GM19043 (cell line): ENCODE results near the gene CACNA1B.

Experiments used
- ATAC-seq: cut with Tn5 transposase; IDR thresholded peaks from one replicate; pipeline ENCODE4 v1.9.1; 2021; ENCODE audit warnings: low read depth; ENCODE audit not compliant: unreplicated experiment

Gene CACNA1B

DNA sequence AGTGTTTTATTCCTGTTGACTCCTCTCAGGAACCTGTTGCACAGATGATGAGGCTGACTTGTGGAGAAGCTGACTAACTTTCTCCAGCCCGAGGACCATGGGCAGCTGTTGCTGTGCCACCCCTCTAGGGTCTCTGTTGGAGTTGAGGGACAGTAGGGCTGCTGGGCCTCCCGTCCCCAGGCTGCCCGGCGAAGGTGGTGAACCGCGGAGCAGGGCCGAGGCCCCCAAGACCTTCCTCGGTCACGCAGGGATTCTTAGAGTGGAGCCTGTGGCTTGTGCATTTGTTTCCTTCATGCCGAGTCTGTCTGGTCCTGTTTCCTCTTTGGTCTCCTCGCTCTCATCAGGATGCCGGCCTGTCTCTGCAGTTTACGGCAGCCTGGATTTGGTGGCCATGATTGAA lies 40.2 kb downstream of the CACNA1B start:
- no peak for ATAC-seq

DNA sequence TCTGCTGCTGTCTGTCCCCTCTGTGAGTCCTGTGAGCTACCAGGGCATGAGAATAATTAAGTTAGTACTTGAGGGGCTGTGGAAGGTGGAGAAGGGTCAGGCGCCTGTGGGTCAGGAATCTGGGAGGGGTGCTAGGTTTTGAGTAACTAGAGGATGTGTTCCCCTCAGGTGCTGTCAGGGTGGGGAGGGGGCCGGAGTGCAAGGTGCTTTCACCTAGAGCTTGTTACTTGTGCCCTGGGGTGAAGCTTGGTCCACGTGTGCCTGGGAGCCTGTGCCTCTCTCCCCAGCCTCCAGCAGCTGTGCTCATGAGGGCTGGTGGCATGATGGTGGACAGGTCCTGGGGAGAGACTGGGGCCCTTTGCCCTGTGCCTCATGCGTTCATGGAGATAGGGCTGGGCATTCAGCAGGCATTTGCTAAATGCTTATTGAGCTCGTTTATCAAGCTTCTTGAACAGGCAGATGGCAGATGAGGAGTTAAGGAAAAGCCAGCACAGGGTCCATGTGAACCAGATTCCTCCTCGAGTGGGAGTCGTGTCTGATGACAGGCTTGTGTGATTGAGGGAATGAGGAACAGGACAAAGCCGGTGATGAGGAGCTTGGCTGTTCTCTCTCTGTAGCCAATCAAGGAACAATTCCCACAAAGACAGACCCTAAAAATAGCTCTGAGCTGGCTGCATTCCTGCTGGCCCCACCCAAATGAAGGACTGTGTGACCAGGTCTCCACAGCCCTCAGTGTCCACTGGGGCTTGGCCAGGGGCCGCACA lies 40.9 kb downstream of the CACNA1B start:
- no peak for ATAC-seq

DNA sequence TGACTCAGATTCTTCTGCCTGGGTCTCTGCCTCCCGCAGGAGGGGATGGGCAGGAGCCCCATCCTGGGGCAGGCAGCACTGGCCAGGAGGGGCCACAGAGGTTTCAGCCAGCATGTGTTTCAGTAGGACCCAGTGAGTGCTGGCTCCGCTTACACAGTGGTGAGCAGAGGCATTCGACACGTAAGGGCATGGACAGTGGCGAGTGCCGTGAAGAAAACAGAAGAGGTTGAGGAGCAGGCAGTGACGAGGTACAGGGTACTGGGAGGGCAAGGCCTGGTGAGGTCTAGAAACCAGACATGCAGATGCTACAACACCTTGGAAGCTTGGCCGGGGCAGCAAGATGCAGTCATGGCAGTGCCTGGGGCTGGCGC lies 41.5 kb downstream of the CACNA1B start:
- ATAC-seq, result no peak

DNA sequence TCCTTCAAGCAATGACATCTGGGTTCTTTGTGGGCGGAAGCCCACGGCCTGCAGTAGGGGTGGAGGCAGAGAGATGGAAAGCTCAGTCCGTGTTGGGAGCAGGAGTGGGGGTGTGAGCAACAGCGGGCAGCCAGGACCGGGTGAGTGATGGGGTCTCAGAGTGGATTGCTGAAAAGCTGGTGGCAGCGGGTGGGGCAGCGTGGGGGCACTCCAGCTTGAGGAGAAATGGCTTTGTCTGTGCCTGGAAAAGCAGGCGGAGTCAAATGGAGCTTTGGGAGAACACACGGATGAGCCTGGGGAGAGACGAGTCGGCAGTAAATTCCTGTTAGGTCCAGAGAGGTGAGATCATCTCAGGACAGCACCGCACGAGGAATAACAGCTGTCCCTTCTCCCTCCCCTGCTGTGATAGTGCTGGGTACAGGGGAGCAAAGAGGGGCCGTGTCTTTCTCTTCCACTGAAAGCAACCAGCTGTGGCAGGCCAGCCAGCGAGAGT lies 42.1 kb downstream of the CACNA1B start:
- no peak for ATAC-seq

DNA sequence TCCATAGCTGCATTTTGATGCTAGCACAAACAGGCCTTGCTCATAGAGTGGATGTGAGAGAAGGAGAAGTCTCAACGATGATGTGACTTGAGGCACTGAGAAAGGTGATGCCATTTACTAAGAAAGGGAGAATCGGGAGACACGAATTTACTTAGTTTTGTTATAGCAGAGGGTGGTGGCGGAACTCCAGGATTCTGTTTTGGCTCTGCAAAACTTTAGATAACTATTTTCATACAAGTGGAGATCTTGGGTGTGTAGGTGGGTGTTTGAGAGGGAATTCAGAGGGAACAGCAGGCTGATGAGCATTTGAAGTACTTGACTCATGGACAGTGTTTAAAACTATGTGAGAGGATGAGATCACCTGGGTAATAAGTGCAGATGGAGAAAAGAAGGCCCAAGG lies 43.2 kb downstream of the CACNA1B start:
- ATAC-seq, result no peak

DNA sequence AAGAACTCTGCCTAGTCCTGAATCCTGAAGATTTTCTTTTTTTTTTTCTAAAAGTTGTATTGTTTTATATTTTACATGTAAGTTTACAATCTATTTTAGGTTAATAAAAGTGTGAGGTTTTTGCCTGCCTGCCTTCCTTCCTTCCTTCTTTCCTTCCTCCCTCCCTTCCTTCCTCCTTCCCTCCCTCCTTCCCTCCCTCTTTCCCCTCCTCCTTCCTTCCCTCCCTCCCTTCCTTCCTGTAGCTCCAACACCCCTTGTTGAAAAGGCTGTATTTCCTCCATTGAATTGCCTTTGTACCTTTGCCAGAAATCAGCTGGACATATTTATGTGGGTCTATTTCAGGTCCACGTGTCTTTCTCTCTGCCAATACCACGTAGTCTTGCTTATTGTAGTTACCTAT lies 46.6 kb downstream of the CACNA1B start:
- no peak for ATAC-seq

DNA sequence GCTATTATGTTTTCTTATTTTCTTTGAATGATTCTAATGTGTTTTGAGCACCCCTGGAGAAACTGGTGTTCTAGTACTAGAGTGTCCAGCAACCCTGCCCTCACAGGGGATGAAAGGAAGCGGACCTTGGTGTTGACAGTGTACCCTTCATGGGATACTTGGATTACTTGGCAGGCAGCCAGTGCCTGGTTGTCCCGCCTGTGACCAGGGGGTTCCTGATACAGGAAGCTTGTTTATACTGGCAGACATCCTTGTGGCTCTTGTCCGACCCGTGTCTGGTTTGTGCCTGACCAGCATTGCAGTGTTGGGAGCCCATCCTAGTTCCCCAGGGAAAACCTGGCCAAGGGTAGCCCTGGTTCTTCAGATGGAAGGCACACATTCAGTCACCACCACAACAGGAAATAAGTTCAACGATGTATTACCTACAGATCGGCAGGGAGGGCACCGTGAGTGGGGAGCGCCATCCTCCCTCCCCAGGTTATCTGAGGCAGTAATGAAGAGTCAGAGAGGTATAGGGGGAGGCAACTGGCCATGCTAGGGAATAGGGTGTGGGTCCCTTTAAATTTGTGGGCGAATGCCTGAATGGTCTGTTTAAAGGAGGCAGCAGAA lies 47.3 kb downstream of the CACNA1B start:
- ATAC-seq, result no peak

DNA sequence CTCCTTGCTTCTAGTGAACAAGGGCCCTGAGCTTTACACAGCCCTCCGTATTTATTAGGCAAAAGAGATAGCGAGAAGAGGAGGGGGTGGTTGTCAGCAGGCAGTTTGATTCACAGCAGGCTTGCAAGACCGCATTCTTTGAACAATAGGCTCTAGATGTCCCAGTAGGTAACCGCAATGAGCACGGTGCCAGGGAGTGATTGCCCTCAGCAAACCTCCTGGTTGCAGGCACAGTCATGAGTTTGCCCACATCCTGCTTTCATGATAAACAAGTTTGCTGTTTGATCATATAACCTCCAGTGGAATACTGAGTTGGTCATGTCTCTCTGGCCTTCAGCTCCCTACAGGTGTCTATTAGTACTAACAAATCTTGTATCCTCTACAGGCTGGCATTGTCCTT lies 66.1 kb downstream of the CACNA1B start:
- no peak for ATAC-seq

DNA sequence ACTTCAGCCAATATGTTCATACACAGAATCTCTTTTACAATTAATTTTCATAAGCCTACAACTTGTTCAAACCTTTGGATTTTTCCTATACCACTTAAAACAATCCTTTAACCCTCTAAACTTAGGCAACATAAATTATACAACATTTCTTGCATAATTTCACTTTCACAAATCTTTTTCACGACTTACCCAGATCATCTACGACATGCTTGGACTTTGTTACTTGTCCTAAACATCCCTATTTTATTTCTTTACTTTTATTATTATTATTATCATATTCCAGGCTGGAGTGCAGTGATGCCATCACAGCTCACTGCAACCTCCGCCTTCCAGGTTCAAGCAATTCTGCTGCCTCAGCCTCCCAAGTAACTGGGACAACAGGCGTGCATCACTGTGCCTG lies 68.0 kb downstream of the CACNA1B start:
- no peak for ATAC-seq

DNA sequence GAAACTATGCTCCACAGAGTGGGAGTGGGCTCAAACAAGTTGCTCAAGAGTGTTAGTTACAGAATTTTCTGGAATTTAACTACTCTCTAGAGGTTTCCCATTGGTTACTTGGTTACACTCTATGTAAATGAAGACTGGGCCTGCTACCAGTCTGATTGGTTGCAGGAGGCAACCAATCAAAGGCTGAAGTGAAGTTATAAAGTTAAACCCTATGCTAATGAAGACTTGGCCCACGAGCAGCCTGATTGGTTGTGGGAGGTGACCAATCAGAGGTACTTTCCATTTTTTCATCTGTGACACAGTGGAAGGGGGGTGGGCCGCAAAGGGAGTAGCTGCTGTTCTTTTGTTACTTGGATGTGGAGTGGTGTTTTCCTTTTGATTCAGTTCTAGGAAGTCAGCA lies 69.4 kb downstream of the CACNA1B start:
- no peak for ATAC-seq

DNA sequence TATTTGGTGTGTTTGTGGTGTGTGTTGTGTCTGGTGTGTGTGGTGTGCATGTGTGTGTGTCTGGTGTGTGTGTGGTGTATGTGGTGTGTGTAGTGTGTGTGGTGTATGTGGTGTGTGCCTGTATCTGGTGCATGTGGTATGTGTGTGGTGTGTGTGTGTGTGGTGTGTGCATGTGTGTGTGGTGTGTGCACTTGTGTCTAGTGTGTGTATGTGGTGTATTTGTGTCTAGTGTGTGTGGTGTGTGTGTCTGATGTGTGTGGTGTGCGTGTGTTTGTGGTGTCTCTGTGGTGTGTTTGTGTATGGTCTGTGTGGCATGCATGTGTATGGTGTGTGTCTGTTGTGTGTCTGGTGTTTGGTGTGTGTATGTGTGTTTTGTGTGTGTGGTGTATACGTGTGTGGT lies 71.1 kb downstream of the CACNA1B start:
- ATAC-seq, result no peak

DNA sequence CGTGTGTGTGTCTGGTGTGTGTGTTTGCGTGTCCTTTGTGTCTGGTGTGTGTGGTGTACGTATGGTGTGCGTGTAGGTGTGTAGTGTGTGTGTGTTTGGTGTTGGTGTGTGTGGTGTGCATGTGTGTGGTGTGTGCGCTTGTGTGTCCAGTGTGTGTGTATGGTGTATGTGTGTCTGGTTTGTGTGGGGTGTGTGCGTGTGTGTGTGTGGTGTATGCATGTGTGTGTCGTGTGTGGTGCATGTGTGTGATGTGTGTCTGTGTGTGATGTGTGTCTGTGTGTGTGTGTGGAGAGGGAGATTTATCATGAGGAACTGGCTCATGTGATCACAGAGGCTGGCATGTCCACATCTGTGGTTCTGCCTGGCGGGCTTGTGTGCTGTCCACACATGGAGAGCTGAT lies 71.7 kb downstream of the CACNA1B start:
- no peak for ATAC-seq

DNA sequence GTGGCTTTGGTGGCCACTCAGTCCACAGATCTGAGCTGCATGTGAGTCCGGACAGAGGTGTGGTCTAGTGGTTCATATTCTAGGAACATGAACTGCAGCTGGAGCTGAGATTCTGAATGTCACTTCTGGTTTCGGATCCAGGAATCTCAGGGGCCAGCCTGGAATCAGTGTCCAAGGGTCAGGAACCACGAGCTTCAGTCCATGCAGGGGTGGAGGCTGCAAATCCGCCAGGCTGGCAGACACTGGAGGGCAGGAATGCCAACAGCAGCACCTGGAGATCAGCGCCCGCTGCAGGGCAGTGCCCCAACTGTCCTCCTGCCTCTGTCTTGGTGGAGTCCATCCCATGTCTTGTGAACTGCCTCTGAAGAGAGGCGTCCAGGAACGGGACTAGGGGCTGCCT lies 73.5 kb downstream of the CACNA1B start:
- ATAC-seq, result no peak

DNA sequence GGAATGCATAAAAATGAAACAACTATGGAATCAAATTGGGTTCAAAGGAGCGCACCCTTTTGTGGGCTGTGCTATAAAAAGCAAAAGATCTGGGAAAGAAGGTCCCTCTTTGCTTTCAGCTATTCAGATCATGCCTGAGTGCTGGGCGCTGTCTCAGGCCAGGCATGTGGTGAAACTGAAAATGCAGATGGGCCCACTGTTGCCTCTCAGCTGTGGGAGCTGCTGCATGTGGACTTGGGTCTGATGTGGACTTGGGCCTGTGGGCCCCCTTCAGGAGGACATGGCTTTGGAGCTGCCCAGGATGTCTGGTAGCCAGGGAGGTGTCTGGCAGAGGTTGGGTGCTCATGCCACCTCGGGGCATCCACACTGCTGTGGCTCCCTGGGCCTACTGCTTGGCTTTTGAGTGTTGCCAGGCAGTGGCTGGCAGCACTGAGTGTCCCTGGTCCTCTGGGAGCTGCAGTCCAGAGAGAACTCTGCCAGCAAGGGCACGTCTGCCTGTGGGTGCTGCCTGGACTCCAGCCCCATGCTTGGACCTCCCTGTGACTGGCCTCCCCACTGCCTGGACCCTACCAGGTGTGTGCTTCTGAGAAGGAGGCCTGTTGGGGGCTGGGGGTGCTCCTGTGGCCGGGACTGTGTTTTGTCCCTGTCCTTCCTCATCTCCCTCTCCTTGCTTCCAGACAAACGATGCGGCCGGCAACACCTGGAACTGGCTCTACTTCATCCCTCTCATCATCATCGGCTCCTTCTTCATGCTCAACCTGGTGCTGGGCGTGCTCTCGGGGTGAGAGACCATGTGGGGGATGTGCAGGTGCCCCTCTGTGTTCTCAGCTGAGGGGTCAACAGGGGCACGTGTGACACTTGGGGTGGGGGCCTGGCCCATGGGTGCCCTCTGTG lies 74.3 kb downstream of the CACNA1B start:
- ATAC-seq, result no peak

DNA sequence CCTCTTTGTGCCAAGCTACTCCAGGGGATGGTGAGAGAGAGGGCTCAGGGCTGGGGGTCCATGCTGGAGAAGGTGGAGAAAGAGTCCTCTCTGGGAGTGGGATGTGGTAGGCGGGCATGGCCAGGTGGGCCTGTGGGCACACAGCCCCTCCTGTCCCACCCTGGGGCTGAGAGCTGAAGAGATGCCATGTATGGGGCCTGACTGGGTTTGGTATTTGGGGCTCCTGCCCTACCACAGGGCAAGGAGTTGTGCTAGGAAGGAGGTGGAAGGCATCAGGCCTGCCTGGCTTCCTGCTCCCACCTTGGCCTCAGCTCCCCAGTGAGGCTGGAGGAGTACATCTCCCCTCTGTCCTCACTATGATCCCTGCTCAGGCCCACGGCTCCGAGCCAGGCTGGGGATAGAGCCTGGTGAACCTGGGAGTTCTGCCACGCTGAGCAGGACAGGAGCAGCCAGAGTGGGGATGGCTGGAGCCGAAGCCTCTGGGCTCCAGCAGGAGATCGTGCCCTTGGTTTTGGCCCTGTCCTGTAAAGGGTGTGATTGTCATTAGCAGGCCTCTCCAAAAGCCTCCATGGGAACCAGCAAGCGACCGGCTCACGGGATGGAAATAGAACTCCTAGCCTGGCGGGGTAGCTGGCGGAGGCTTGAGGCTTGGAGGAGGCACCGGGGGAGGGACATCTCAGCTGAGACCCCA lies 75.5 kb downstream of the CACNA1B start:
- ATAC-seq, result no peak

DNA sequence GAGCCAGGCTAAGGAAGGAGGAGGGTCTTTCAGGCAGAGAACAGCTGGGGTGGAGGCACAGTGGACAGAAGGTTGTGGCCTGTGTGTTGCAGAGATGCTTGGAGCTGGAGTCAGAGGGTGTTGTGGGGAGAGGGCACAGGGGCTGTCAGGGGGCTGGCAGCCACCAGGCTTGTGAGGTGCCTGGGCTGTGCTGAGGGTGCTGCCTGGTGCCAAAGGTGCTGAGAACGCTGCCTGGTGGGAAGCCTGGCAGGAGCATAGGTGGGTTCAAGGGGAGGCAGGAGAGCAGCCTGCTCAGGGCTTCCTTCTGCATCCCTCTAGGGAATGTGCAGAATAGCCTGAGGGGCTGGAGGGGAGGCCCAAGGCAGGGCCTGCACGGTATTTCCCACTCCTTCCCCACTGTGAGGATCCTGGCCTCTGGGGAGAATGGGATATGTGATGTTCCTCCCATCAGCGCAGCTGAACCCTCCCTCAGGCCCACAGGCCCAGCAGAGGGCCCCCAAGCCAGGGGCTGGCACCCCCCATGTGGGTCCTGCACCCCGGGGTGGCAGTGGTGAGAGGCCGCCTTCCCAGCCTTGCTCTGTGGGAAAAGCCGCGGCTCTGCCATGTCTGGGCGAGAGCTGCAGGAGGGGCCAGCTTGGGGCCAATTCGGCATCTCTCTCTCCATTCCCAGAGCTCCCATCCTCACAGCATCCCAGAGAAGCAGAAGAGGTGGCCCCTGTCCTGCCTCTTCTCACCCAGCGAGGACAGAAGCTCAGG lies 76.3 kb downstream of the CACNA1B start:
- no peak for ATAC-seq

DNA sequence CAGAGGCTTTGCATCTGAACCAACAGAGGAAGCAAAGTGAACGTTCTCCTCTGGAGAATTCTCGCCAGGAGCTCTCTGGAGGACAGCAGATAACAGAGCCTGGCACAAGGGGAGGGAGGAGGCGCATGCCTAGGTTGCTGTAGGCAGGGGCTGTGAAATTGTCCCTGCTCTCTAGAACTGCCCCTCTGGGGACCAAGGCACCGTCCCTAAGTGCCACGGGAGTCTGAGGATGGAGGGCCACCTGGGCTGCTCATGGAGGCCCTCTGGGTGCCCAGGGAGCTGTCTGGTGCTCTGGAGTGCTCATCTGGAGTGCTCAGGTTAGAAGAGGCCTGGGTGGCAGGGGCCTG lies 77.6 kb downstream of the CACNA1B start:
- no peak for ATAC-seq

DNA sequence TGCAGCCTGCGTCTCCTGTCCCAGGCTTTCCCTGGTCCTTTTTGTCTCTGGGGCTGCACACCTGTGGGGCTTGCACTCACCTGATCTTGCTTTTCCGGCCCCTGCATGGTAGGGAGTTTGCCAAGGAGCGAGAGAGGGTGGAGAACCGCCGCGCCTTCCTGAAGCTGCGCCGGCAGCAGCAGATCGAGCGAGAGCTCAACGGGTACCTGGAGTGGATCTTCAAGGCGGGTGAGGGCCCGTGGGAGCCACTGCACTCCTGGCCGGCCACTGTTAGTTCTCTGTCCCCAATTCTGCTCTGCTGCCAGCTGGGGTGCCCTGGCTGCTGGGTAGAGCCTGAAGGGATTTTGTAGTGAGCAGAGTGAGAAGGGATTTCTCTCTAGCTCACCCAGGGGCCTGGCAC lies 78.0 kb downstream of the CACNA1B start:
- no peak for ATAC-seq

DNA sequence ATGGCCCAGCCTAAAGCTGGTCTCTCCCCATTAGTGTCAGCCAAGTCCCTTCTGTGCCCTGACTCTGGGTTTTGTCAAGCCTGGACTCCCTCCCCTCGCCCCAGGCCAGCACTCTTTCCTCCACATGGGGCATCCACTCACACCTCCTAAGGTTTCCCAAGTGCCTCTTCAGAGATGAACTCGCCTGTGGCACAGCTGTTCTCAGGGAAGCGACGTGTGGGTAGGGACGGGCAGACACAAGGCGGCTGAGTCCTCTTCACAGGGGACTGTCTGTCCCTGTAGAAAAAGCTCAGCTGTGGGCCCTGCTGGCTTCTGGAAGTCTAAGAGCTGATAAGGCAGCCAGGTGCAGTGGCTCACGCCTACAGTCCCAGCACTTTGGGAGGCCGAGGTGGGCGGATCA lies 78.5 kb downstream of the CACNA1B start:
- no peak for ATAC-seq

DNA sequence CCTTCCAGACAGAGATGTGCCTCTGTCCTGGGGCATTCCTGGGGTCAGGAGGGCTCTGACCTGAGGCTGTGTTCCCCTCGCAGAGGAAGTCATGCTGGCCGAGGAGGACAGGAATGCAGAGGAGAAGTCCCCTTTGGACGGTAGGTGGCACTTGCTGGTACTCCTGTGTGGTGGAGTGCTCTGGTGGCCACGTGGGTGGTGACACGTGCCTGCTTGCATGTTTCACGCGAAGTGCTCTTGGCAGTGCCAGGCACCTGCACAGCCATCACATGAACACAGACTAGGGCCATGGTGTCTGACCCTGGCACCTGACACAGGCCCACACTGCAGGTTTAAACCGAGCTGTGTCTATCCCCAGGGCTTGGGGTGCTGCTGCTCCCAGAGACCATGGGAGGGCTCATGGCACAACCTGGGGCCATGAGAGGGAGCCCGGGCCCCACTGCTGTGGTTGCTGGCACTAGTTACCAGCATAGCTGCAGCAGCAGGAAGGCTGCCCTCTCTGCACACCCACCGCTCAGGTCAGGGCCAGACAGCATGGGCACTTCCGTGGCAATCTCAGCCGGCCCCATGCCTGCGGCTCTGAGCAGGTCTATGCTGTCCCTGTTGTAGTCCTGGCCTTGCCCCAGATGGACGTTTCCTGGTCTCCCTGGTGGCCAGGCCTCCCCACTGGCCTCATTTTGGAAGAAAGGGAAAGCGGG lies 79.3 kb downstream of the CACNA1B start:
- no peak for ATAC-seq
